Measurements from ENCODE around the gene ESYT2.

The ESYT2 gene

DNA sequence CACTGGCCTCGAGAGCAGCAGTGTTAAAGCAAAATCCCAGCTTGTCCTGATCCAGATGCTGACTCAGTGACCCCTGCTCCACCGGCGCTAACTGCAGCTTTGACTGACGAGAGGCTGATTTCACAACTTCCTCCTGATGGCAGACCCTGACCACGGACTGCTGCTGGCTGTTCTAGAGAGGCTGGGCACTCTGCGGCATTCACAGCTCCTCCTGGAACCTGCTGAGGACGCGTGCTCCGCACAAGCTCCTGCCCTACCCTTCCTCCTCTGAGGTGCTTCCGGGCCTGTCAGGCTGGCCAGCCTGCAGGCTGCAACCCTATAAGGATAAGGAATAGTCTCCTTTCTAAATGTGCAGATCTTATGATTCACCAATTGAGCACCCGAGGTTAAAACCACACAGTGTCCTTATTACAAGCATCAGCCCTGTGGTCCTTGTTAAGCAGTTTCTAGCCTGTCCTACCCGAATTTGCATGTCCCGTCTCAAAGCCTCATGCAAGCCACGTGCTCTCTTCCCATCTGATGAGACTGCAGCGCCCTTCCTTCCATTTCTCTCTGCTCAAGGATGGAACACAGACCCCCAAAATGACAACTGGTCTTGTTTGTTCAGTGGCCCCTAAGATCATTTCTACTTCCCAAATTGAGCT, 89.2 kb downstream of the ESYT2 start:
- in situ Hi-C loops (cut with MboI; ENCODE audit: low sequenced_read_pairs, unreplicated experiment): no loop called here
- TF ChIP-seq, protein P1, sequence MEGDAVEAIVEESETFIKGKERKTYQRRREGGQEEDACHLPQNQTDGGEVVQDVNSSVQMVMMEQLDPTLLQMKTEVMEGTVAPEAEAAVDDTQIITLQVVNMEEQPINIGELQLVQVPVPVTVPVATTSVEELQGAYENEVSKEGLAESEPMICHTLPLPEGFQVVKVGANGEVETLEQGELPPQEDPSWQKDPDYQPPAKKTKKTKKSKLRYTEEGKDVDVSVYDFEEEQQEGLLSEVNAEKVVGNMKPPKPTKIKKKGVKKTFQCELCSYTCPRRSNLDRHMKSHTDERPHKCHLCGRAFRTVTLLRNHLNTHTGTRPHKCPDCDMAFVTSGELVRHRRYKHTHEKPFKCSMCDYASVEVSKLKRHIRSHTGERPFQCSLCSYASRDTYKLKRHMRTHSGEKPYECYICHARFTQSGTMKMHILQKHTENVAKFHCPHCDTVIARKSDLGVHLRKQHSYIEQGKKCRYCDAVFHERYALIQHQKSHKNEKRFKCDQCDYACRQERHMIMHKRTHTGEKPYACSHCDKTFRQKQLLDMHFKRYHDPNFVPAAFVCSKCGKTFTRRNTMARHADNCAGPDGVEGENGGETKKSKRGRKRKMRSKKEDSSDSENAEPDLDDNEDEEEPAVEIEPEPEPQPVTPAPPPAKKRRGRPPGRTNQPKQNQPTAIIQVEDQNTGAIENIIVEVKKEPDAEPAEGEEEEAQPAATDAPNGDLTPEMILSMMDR (IDR thresholded peaks at IDR 0.05; ENCODE audit: borderline replicate concordance, control extremely low read depth, extremely low read depth, insufficient read depth, missing control alignments): no peak
- DNase-seq (ENCODE audit: low spot score): no peak

DNA sequence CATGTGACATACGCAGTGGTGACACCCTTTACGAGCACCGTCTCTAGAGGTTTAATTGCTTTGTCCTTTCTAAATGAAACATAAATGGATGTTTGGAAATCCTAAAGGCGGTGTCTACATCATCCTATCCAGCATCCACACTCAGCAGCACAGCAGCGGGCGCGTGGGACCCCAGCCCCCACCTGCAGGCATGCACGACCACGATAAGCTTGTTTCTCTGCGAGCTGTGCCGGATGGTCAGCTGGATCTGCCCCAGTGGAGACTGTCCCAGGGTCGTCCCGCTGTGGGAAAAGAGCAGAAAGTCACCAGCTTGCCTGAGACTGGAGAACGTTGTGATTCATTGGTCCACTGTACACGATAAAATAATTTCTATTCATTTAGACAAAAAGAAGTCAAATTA, 90.5 kb downstream of the ESYT2 start:
- in situ Hi-C loops (cut with MboI; ENCODE audit: low sequenced_read_pairs, unreplicated experiment): no loop called here
- TF ChIP-seq, protein P1 (IDR thresholded peaks at IDR 0.05; ENCODE audit: borderline replicate concordance, control extremely low read depth, extremely low read depth, insufficient read depth, missing control alignments): no peak
- DNase-seq (ENCODE audit: low spot score): no peak

DNA sequence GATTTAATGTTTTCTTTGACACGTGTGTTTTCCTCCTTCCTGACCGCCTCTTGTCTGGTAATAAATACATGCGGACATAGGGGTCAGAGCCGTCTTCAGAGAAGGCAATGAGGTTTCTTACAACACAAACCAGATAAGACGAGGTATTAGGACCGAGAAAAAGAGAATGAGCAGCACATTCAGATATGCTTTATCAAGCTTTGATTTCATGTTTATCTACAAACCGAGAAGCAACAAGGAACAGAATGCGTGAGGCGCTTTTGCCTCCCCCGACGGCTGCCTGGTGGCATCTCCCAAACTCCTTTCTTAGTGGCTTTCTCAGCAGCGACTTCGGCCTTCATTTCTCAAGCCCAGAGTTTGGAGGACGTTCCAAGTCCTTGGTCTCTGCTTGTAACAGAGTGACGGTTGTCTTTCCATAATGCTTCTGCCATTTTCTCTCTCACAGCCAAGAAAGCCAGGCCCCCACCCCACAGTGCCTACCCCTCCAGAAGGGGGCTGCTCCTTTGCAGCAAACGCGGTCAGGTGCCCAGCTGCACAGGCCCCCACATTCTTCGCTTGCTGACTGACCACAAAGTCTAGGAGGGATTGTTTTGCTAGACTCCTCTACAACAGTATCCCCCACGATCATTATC, 92.1 kb downstream of the ESYT2 start:
- no peak for DNase-seq (ENCODE audit: low spot score)
- TF ChIP-seq, protein P1 (IDR thresholded peaks at IDR 0.05; ENCODE audit: borderline replicate concordance, control extremely low read depth, extremely low read depth, insufficient read depth, missing control alignments): no peak
- in situ Hi-C loops (cut with MboI; ENCODE audit: low sequenced_read_pairs, unreplicated experiment): no loop called here

DNA sequence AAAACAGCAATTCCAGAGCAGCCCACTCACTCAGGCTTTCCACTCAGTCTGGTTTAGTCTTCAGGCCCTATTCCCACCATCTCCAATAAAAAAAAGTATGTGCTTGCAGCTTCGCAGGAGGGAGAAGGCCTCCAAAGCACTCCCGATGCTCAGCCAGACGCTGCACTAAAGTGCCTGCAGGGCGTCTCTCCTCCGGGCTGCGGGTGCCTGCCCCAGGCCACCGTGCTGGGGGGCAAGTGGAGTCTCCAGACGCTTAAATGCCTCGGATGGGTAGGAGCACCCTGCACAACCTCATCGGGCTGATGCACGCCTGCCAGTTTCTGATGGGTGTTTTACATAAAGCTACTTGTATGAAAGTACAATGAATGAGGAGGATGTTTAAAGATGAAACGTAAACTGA, 93.4 kb downstream of the ESYT2 start:
- in situ Hi-C loops (cut with MboI; ENCODE audit: low sequenced_read_pairs, unreplicated experiment): no loop called here
- no peak for DNase-seq (ENCODE audit: low spot score)
- TF ChIP-seq, protein P1 (IDR thresholded peaks at IDR 0.05; ENCODE audit: borderline replicate concordance, control extremely low read depth, extremely low read depth, insufficient read depth, missing control alignments): no peak

DNA sequence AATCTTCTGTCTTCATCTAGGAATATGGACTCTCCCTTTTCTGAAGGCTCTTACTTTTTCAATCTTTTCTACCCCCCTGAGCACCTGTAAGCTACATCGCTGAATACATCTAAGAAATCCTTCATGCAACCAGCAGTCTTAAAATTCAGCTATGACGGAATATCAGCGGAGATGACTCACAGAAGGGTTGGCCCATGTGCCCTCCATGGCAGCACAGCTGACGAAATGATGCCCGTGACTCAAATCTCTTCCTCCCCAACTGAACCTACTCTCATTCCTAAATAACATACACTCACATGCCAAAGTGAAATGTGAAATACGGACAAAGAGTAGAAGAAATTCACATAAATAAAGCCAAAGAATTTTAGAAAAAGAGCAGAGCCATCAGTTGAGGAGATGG, 94.4 kb downstream of the ESYT2 start:
- no peak for DNase-seq (ENCODE audit: low spot score)
- in situ Hi-C loops (cut with MboI; ENCODE audit: low sequenced_read_pairs, unreplicated experiment): no loop called here

DNA sequence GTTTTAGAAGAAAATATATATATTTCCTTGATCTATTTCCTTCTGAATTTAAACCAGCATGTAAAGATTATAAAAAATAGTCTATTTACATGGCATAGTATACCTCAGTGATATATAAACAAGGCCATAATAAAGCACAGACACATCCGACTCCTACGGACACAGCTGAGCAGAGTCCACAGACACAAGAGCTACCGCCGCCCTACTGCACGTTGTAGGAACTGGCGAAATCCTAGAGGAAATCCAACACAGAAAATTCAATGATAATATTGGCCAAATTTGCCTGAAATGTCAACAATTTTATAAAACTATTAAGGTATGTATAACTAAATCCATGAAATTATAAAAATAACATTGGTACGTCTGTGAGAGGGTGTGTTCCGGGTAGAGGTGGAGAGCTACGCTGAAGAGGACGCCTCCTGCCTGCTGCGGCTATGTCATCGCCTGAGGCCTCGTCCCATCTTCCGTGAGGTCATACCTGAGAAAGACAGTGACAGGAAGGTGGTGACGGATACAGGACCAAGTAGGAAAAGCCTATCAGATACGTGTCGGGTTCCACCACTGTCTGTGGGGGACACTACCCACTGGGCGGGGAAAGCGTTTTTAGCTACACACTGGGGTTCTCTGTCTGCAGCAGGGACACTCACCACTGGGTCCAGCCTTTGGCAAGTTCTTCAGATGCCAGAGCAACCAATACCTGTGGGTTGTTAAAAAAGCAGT, 95.4 kb downstream of the ESYT2 start:
- TF ChIP-seq, protein P1 (IDR thresholded peaks at IDR 0.05; ENCODE audit: borderline replicate concordance, control extremely low read depth, extremely low read depth, insufficient read depth, missing control alignments): no peak
- DNase-seq (ENCODE audit: low spot score): no peak
- in situ Hi-C loops (cut with MboI; ENCODE audit: low sequenced_read_pairs, unreplicated experiment): no loop called here

More for the DNA sequence above, 94.4 kb downstream of the ESYT2 start:
- TF ChIP-seq, protein P1 (IDR thresholded peaks at IDR 0.05; ENCODE audit: borderline replicate concordance, control extremely low read depth, extremely low read depth, insufficient read depth, missing control alignments): no peak

All from GM13976 (cell line).